Suprapubic skin (tissue), 4 donors: ENCODE measurements around the gene STARD10. TPM values are rescaled to one million over a fixed set of nuclear protein-coding genes. Genes with fewer than 3 reads are reported as not detected.

ENCODE experiments used
- DNase-seq, 2 donors: peaks; one replicate each; pipeline ENCODE4 v3.0.0-alpha.2; 2019; ENCODE audit warnings: low spot score in 2 of 2
- H3K27ac ChIP-seq: fragments of 200-600 bp; sonication (generic); one replicate; pipeline ENCODE4 v1.5.1; 2019
- H3K27me3 ChIP-seq: fragments of 200-600 bp; sonication (generic); one replicate; pipeline ENCODE4 v1.5.1; 2019
- H3K36me3 ChIP-seq: fragments of 200-600 bp; sonication (generic); one replicate; pipeline ENCODE4 v1.5.1; 2019
- H3K4me1 ChIP-seq: fragments of 200-600 bp; sonication (generic); one replicate; pipeline ENCODE4 v1.5.1; 2019
- H3K4me3 ChIP-seq: fragments of 200-600 bp; sonication (generic); one replicate; pipeline ENCODE4 v1.5.1; 2019; ENCODE audit warnings: mild to moderate bottlenecking
- H3K9me3 ChIP-seq: fragments of 200-600 bp; sonication (generic); one replicate; pipeline ENCODE4 v1.5.1; 2019
- EP300 ChIP-seq: sonication (generic); formaldehyde crosslinking; IDR thresholded peaks from one replicate; pipeline ENCODE4 v1.6.1; 2017; ENCODE audit warnings: antibody characterized with exemption
- POLR2A ChIP-seq, 2 donors: fragments of 450-650 bp; IDR thresholded peaks; one replicate each; pipeline ENCODE4 v1.6.1; 2017; ENCODE audit warnings: antibody characterized with exemption in 2 of 2, mild to moderate bottlenecking in 2 of 2, moderate library complexity in 2 of 2
- POLR2AphosphoS5 ChIP-seq, 3 donors: sonication (generic); formaldehyde crosslinking; IDR thresholded peaks; one replicate each; pipeline ENCODE4 v1.6.1; 2017; ENCODE audit warnings: antibody characterized with exemption in 3 of 3
- WGBS: methylation state at CpG from one replicate; pipeline ENCODE4 v1.1.5; 2018; 5-methylcytosine and 5-hydroxymethylcytosine counted together
- total RNA-seq, 4 donors: library from RNA; depleted of rRNA; stranded (reverse); fragments of >200 nt; gene quantifications; one replicate each; pipeline ENCODE4 v1.1.0, GENCODE V29; 2016
- TF ChIP-seq, protein P1 (sequence below), 2 donors: fragments of 200-600 bp in 1 of 2; fragments of 450-650 bp in 1 of 2; sonication (generic) in 1 of 2; IDR thresholded peaks; one replicate each; pipeline ENCODE4 v1.5.1; 2016 to 2019; ENCODE audit warnings: antibody characterized with exemption in 2 of 2, mild to moderate bottlenecking in 1 of 2, moderate library complexity in 1 of 2

STARD10 gene
- total RNA-seq, 4 donors from 2014 or later = 76.3 to 83.0 (median 79.4) TPM

GRCh38 chr11:72772059-72772458, 21.8 kb downstream of the STARD10 start:
- TF ChIP-seq EP300 (no peak), POLR2A (IDR thresholded peaks at IDR 0.05) (no peak)
- H3K27ac ChIP-seq = no peak overlapping the region

DNA sequence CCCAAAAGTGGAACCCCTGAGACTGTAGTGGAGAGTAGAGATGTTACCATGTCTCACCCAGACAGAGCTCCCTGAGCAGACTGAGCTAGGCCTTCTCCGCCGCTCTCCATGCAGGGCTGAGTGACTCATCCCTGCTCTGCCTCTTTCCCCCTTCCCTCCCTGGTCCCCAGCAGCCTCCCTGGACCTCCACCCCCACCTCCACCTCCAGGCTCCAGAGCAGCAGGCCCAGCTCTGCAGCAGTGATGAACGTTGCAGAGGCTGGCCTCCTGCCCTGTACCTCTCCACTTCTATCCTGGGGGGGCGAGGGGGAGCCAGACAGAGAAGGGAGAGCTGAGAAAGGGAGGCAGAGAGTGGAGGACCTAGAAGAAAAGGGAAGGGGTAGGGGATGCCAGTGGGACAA, 22.3 kb downstream of the STARD10 start:
- TF ChIP-seq POLR2A (IDR thresholded peaks at IDR 0.05) (no peak), EP300 (no peak), POLR2AphosphoS5 (IDR thresholded peaks at IDR 0.05) (no peak)
- TF ChIP-seq, protein P1, sequence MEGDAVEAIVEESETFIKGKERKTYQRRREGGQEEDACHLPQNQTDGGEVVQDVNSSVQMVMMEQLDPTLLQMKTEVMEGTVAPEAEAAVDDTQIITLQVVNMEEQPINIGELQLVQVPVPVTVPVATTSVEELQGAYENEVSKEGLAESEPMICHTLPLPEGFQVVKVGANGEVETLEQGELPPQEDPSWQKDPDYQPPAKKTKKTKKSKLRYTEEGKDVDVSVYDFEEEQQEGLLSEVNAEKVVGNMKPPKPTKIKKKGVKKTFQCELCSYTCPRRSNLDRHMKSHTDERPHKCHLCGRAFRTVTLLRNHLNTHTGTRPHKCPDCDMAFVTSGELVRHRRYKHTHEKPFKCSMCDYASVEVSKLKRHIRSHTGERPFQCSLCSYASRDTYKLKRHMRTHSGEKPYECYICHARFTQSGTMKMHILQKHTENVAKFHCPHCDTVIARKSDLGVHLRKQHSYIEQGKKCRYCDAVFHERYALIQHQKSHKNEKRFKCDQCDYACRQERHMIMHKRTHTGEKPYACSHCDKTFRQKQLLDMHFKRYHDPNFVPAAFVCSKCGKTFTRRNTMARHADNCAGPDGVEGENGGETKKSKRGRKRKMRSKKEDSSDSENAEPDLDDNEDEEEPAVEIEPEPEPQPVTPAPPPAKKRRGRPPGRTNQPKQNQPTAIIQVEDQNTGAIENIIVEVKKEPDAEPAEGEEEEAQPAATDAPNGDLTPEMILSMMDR (IDR thresholded peaks at IDR 0.05) = no peak
- H3K9me3 ChIP-seq = no peaks in the 10 kb centered on the region
- H3K27ac ChIP-seq = no peak overlapping the region
- no peaks in the 10 kb centered on the region for H3K27me3 ChIP-seq
- peaks cover 25% of the 10 kb centered on the region for H3K4me1 ChIP-seq
- DNase-seq = no peak
- H3K36me3 ChIP-seq = peaks cover 8% of the 10 kb centered on the region
- WGBS = 68% methylated on average over 4 of the region's 4 CpGs
- no peak overlapping the region for H3K4me3 ChIP-seq

More at GRCh38 chr11:72772059-72772458, 21.8 kb downstream of the STARD10 start:
- H3K27me3 ChIP-seq = no peaks in the 10 kb centered on the region
- no peak overlapping the region for H3K4me3 ChIP-seq
- WGBS = 88% methylated on average over 3 of the region's 12 CpGs
- peaks cover 8% of the 10 kb centered on the region for H3K36me3 ChIP-seq
- no peak for DNase-seq
- no peaks in the 10 kb centered on the region for H3K9me3 ChIP-seq
- H3K4me1 ChIP-seq = peaks cover 31% of the 10 kb centered on the region

- H3K36me3 ChIP-seq = peaks cover 8% of the 10 kb centered on the region
- no peaks in the 10 kb centered on the region for H3K27me3 ChIP-seq
- TF ChIP-seq, protein P1 (IDR thresholded peaks at IDR 0.05) = no peak
- TF ChIP-seq EP300 (no peak), POLR2A (IDR thresholded peaks at IDR 0.05) (no peak), POLR2AphosphoS5 (IDR thresholded peaks at IDR 0.05) (no peak)
- H3K4me1 ChIP-seq = peaks cover 25% of the 10 kb centered on the region
- 96% methylated on average over 3 of the region's 3 CpGs for WGBS
- DNase-seq = no peak
- no peaks in the 10 kb centered on the region for H3K9me3 ChIP-seq
- no peak overlapping the region for H3K27ac ChIP-seq
- H3K4me3 ChIP-seq = no peak overlapping the region
Measured at GRCh38 chr11:72770799-72771198, 23.0 kb downstream of the STARD10 start.

DNA sequence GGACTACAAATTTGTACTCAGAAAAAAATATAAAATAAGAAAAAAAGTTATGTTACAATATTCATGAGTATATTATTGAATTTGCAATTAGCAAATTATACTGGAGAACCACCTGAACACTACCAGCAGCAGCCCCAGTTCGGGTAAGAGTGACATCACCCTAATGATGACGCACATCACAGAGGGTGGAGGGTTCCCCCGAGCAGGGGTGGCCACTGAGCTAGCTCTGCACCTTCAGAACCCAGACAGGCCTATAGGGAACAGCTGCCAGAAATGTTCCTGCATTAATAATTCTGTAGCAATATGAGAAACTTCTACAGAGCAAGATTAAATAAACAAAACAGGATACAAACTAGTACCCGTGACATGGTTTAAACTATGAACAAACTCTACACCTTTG, 24.2 kb downstream of the STARD10 start:
- TF ChIP-seq, protein P1 (IDR thresholded peaks at IDR 0.05) = no peak
- TF ChIP-seq POLR2AphosphoS5 (IDR thresholded peaks at IDR 0.05) (no peak), POLR2A (IDR thresholded peaks at IDR 0.05) (no peak), EP300 (no peak)
- no peaks in the 10 kb centered on the region for H3K9me3 ChIP-seq
- no peak for DNase-seq
- no peak overlapping the region for H3K4me3 ChIP-seq
- no peak overlapping the region for H3K27ac ChIP-seq
- H3K27me3 ChIP-seq = no peaks in the 10 kb centered on the region
- 74% methylated on average over 4 of the region's 4 CpGs for WGBS
- H3K4me1 ChIP-seq = peaks cover 22% of the 10 kb centered on the region
- peaks cover 8% of the 10 kb centered on the region for H3K36me3 ChIP-seq

DNA sequence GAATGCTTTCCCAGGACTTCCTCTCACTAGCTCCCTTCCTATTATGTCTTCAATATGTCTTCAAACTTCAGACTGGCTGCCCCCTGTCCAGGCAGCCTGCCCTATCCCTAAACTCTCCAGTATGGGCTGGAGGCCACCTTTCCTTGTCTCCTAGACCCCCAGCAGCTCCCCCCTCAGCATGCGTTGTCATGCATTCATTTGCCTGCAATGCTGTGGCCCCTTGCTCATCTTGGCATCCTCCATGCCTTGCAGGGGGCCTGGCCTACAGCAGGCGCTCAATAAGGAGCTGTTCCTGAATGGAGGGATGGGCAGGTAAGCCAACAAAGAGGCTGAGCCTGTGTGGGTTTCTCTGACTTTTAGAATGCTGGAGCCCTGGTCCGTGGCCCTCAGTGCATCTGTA, 25.3 kb downstream of the STARD10 start:
- Histone ChIP-seq H3K4me3 (no peak overlapping the region), H3K36me3 (peaks cover 8% of the 10 kb centered on the region), H3K27me3 (no peaks in the 10 kb centered on the region), H3K4me1 (peaks cover 11% of the 10 kb centered on the region), H3K9me3 (no peaks in the 10 kb centered on the region), H3K27ac (no peak overlapping the region)
- 93% methylated on average over 3 of the region's 3 CpGs for WGBS
- TF ChIP-seq POLR2AphosphoS5 (IDR thresholded peaks at IDR 0.05) (no peak), POLR2A (IDR thresholded peaks at IDR 0.05) (no peak), EP300 (no peak)
- TF ChIP-seq, protein P1 (IDR thresholded peaks at IDR 0.05) = no peak
- no peak for DNase-seq
